Lung (tissue), 12 donors: ENCODE results near the gene TARBP2. TPM values are rescaled to one million over a fixed set of nuclear protein-coding genes. Genes with fewer than 3 reads are reported as not detected.

Experiments used
- ATAC-seq: fragments of 200-7000 bp; cut with Tn5 transposase; one replicate; pipeline ENCODE4 v1.9.1; 2020; ENCODE audit warnings: moderate number of reproducible peaks; ENCODE audit not compliant: insufficient read depth, low FRiP score
- DNase-seq, 3 donors: peaks; one replicate each; pipeline ENCODE4 v3.0.0-alpha.2; 2013 to 2017
- H3K27ac ChIP-seq, 2 donors: one replicate each; pipeline ENCODE4 v1.5.1; 2013; ENCODE audit warnings: mild to moderate bottlenecking in 2 of 2, moderate library complexity in 2 of 2, control low read depth in 1 of 2, inconsistent platforms in 1 of 2, low read depth in 1 of 2, low read length in 1 of 2
- H3K27me3 ChIP-seq, 3 donors: one replicate each; pipeline ENCODE4 v1.5.1; 2013; ENCODE audit warnings: low read length in 2 of 3; ENCODE audit not compliant: control insufficient read depth in 3 of 3, insufficient read depth in 3 of 3
- H3K36me3 ChIP-seq, 4 donors: one replicate each; pipeline ENCODE4 v1.5.1; 2013; ENCODE audit warnings: low read length in 4 of 4, mild to moderate bottlenecking in 1 of 4, moderate library complexity in 1 of 4; ENCODE audit not compliant: control insufficient read depth in 4 of 4, insufficient read depth in 4 of 4
- H3K4me1 ChIP-seq, 5 donors: one replicate each; pipeline ENCODE4 v1.5.1; 2013; ENCODE audit warnings: low read length in 5 of 5, mild to moderate bottlenecking in 2 of 5, moderate library complexity in 1 of 5; ENCODE audit not compliant: control insufficient read depth in 5 of 5, insufficient read depth in 5 of 5
- H3K4me3 ChIP-seq: one replicate; pipeline ENCODE4 v1.5.1; 2013; ENCODE audit warnings: mild to moderate bottlenecking, control low read depth, moderate library complexity
- H3K9ac ChIP-seq, 2 donors: one replicate each; pipeline ENCODE4 v1.5.1; 2013; ENCODE audit warnings: low read length in 2 of 2, control low read depth in 1 of 2; ENCODE audit not compliant: insufficient read depth in 1 of 2
- H3K9me3 ChIP-seq, 4 donors: one replicate each; pipeline ENCODE4 v1.5.1; 2013; ENCODE audit warnings: low read length in 3 of 4, mild to moderate bottlenecking in 1 of 4, moderate library complexity in 1 of 4; ENCODE audit not compliant: control insufficient read depth in 4 of 4, insufficient read depth in 3 of 4
- CTCF ChIP-seq: IDR thresholded peaks from 2 replicates; pipeline ENCODE4 v1.5.1; 2012; ENCODE audit warnings: mild to moderate bottlenecking; ENCODE audit errors: control extremely low read depth, extremely low read depth
- WGBS, 2 donors: extraction: QIAGEN DNeasy Blood & Tissue Kit; methylation state at CpG; one replicate each; pipeline ENCODE4 v1.1.7; 2013; 5-methylcytosine and 5-hydroxymethylcytosine counted together
- polyA plus RNA-seq, 2 donors: library from polyadenylated mRNA; stranded (reverse); fragments of 200-250 nt; gene quantifications; one replicate each; pipeline ENCODE4 v1.2.1, GENCODE V29; 2013
- total RNA-seq, 2 donors: library from RNA; depleted of rRNA in 1 of 2; stranded (reverse); fragments of >200 nt in 1 of 2; gene quantifications; one replicate each; pipeline ENCODE4 v1.2.1, GENCODE V29; 2014 to 2021
- donor health status: control.
- donor health status: control.
- donor health status: Bipolar disorder and iron deficiency.
- donor health status: healthy.
- donor health status: DM: yes; HTN: yes; CAD: no.

TARBP2 gene
- total and polyA plus RNA-seq, 4 donors = 32.2 to 41.3 (median 34.8) TPM

GRCh38 chr12:53472056-53472582 lies 29.0 kb upstream of the TARBP2 start:
- DNase-seq = no peak
- 88 to 91% methylated on average over 1 of the region's 1 CpG for WGBS, 2 donors
- no peaks in the 10 kb centered on the region for H3K9me3 ChIP-seq
- no peak overlapping the region for H3K27ac ChIP-seq
- H3K9ac ChIP-seq = no peak overlapping the region
- no peak for ATAC-seq
- H3K4me3 ChIP-seq = no peak overlapping the region
- H3K4me1 ChIP-seq = peaks cover 0 to 5% (median 0%) of the 10 kb centered on the region in 5 donors
- TF ChIP-seq CTCF = no peak
- peaks cover 49 to 83% (median 64%) of the 10 kb centered on the region in 4 donors for H3K36me3 ChIP-seq
- no peaks in the 10 kb centered on the region for H3K27me3 ChIP-seq

- no peak overlapping the region for H3K4me3 ChIP-seq
- no peak overlapping the region for H3K9ac ChIP-seq
- TF ChIP-seq CTCF = no peak
- no peak overlapping the region for H3K27ac ChIP-seq
- H3K27me3 ChIP-seq = no peaks in the 10 kb centered on the region
- peaks cover 0 to 5% (median 0%) of the 10 kb centered on the region in 5 donors for H3K4me1 ChIP-seq
- no peak for ATAC-seq
- no peaks in the 10 kb centered on the region for H3K9me3 ChIP-seq
- H3K36me3 ChIP-seq = peaks cover 39 to 83% (median 57%) of the 10 kb centered on the region in 4 donors
- no peak for DNase-seq
- 68 to 84% methylated on average over 2 of the region's 2 CpGs for WGBS, 2 donors
Observed at GRCh38 chr12:53474077-53474476, 27.0 kb upstream of the TARBP2 start.

- H3K9me3 ChIP-seq = no peaks in the 10 kb centered on the region
- H3K9ac ChIP-seq = no peak overlapping the region
- no peaks in the 10 kb centered on the region for H3K27me3 ChIP-seq
- DNase-seq (no peak), ATAC-seq (no peak)
- no peak for TF ChIP-seq CTCF
- H3K4me1 ChIP-seq = peaks cover 0 to 5% (median 0%) of the 10 kb centered on the region in 5 donors
- 63 to 76% methylated on average over 13 of the region's 13 CpGs for WGBS, 2 donors
- no peak overlapping the region for H3K27ac ChIP-seq
- no peak overlapping the region for H3K4me3 ChIP-seq
- peaks cover 38 to 82% (median 54%) of the 10 kb centered on the region in 4 donors for H3K36me3 ChIP-seq
Observed at GRCh38 chr12:53474819-53475218, 26.3 kb upstream of the TARBP2 start.

GRCh38 chr12:53476769-53477209 lies 24.3 kb upstream of the TARBP2 start:
- TF ChIP-seq CTCF = no peak
- H3K27ac ChIP-seq = no peak overlapping the region
- DNase-seq (no peak), ATAC-seq (no peak)
- no peaks in the 10 kb centered on the region for H3K9me3 ChIP-seq
- peaks cover 36 to 80% (median 52%) of the 10 kb centered on the region in 4 donors for H3K36me3 ChIP-seq
- 73 to 77% methylated on average over 2 of the region's 2 CpGs for WGBS, 2 donors
- H3K27me3 ChIP-seq = no peaks in the 10 kb centered on the region
- H3K4me1 ChIP-seq = peaks cover 0 to 5% (median 0%) of the 10 kb centered on the region in 5 donors
- no peak overlapping the region for H3K4me3 ChIP-seq
- H3K9ac ChIP-seq = no peak overlapping the region
